ENCODE measurements around the gene TNNI3K. TPM values are rescaled to one million over a fixed set of nuclear protein-coding genes. Genes with fewer than 3 reads are reported as not detected.

The TNNI3K gene
- total and polyA plus RNA-seq, 2 of the 8 experiments (the other 6 are each of a cell fraction or from before 2014, with no cell fraction given) = 0.41 to 0.48 TPM

DNA sequence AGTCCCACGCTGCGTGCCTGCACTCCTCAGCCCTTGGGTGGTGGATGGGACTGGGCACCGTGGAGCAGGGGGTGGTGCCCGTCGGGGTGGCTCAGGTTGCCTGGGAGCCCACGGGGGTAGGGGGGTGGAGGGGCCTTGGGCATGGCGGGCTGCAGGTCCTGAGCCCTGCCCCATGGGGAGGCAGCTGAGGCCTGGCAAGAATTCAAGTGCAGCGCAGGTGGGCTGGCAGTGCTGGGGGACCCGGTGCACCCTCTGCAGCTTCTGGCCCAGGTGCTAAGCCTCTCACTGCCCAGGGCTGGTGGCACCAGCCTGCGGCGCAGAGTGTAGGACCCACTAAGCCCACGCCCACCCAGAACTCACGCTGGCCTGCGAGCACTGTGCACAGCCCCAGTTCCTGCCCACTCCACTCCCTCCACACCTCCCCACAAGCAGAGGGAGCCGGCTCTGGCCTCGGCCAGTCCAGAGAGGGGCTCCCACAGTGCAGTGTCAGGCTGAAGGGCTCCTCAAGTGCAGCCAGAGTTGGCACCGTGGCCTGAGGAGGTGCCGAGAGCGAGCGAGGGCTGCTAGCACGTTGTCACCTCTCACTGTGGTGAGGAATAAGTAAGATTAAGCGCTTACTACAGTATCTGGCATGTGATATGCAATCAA lies 12.8 kb downstream of the TNNI3K start:
- Histone ChIP-seq H3K23ac (ENCODE audit: insufficient read length) (no peak overlapping the region), H2BK120ac (replicated peaks; ENCODE audit: low read depth, low read length) (no peak overlapping the region), H3K79me1 (ENCODE audit: low read depth, low read length) (no peaks in the 10 kb centered on the region), H2AK5ac (ENCODE audit: low read depth, low read length) (no peak overlapping the region), H3K79me2 (ENCODE audit: control insufficient read depth in 1 of 2, insufficient read depth in 2 of 2, low read length in 2 of 2) (no peaks in the 10 kb centered on the region), H2BK12ac (ENCODE audit: low read depth, low read length) (no peak overlapping the region), H3K4me1 (replicated peaks in 1 of 4; ENCODE audit: control insufficient read depth in 3 of 4, insufficient read depth in 4 of 4, low read length in 3 of 4) (peaks cover 0 to 6% (median 0%) of the 10 kb centered on the region in 4 experiments; a peak in 2 of 7 replicates), H3K23me2 (ENCODE audit: low read depth, low read length) (no peaks in the 10 kb centered on the region), H3K14ac (ENCODE audit: insufficient read length) (no peak overlapping the region), H3K36me3 (ENCODE audit: control insufficient read depth in 2 of 4, insufficient read depth in 4 of 4, low read length in 3 of 4) (no peaks in the 10 kb centered on the region; a peak in 1 of 8 replicates), H4K91ac (replicated peaks; ENCODE audit: insufficient read length, low read length) (no peak overlapping the region), H2BK20ac (ENCODE audit: low read length) (no peak overlapping the region), H3K27me3 (replicated peaks in 1 of 4; ENCODE audit: control insufficient read depth in 3 of 4, extremely low read depth in 1 of 4, insufficient read depth in 3 of 4, low read length in 3 of 4) (peaks cover 0 to 3% (median 1%) of the 10 kb centered on the region in 4 experiments; a peak in 4 of 7 replicates), H3K27ac (ENCODE audit: low read depth, low read length) (no peak overlapping the region), H4K5ac (ENCODE audit: insufficient read length, low read depth, low read length) (no peak overlapping the region), H3K4me2 (ENCODE audit: insufficient read depth in 1 of 2, low read depth in 2 of 2, low read length in 2 of 2) (no peak overlapping the region), H2AFZ (ENCODE audit: low read length) (no peak overlapping the region), H3K9ac (replicated peaks in 1 of 4; ENCODE audit: extremely low read depth in 1 of 4, low read depth in 3 of 4, low read length in 3 of 4) (no peak overlapping the region), H3K9me3 (ENCODE audit: insufficient read depth in 2 of 2, low read depth in 1 of 2, low read length in 1 of 2) (peaks cover 0 to 10% of the 10 kb centered on the region in 2 experiments; a peak in 3 of 4 replicates), H3K56ac (replicated peaks; ENCODE audit: insufficient read length, low read depth, low read length) (no peak overlapping the region), H4K8ac (ENCODE audit: extremely low read depth, insufficient read depth, low read length) (no peak overlapping the region), H2BK5ac (ENCODE audit: low read depth, low read length) (no peak overlapping the region), H3K4ac (replicated peaks; ENCODE audit: insufficient read length, low read depth, low read length) (no peak overlapping the region), H3K18ac (ENCODE audit: extremely low read depth, low read length) (no peak overlapping the region), H4K20me1 (replicated peaks in 1 of 2; ENCODE audit: control insufficient read depth in 1 of 2, insufficient read depth in 2 of 2, low read length in 2 of 2) (peaks cover 0 to 1% of the 10 kb centered on the region in 2 experiments), H2BK15ac (ENCODE audit: low read length) (no peak overlapping the region), H3K4me3 (ENCODE audit: extremely low read depth in 1 of 4, insufficient read depth in 2 of 4, low read depth in 3 of 4, low read length in 4 of 4) (no peak overlapping the region)
- ChIA-PET CTCF (ENCODE audit: partially characterized antibody) (no interaction called here), POLR2A (ENCODE audit: partially characterized antibody) (no interaction called here)
- DNase-seq (ENCODE audit: low read depth in 1 of 2, low spot score in 2 of 2) (no peak), FAIRE-seq (no peak)
- WGBS, 2 experiments (ENCODE audit: extremely low coverage in 1 of 2, insufficient coverage in 1 of 2, insufficient read length in 1 of 2, insufficient replicate concordance in 2 of 2, low coverage in 1 of 2, low lambda C conversion rate in 2 of 2, missing lambda C conversion rate in 1 of 2) = 96% methylated on average over 13 of the region's 22 CpGs; no CpG with 5 or more reads in 1 of the 2 experiments
- TF ChIP-seq SP1 (IDR thresholded peaks at IDR 0.05; ENCODE audit: low read depth, low read length) (no peak), SP2 (IDR thresholded peaks at IDR 0.05; ENCODE audit: low read length) (no peak), JUND (IDR thresholded peaks at IDR 0.05; ENCODE audit: low read length) (no peak), HDAC2 (IDR thresholded peaks at IDR 0.05; ENCODE audit: borderline replicate concordance in 1 of 2, low read depth in 2 of 2, low read length in 2 of 2) (no peak), HDAC6 (IDR thresholded peaks at IDR 0.05; ENCODE audit: low read depth, low read length) (no peak), NANOG (IDR thresholded peaks at IDR 0.05; ENCODE audit: insufficient read depth, low read depth, low read length, poor library complexity, severe bottlenecking) (no peak), KDM4A (IDR thresholded peaks at IDR 0.05; ENCODE audit: low read depth, low read length, severe bottlenecking) (no peak), EGR1 (IDR thresholded peaks at IDR 0.05; ENCODE audit: borderline replicate concordance, low read depth, low read length) (no peak), MAX (IDR thresholded peaks at IDR 0.05) (no peak), TEAD4 (IDR thresholded peaks at IDR 0.05; ENCODE audit: low read depth, low read length) (no peak)
- TF ChIP-seq, protein P1, sequence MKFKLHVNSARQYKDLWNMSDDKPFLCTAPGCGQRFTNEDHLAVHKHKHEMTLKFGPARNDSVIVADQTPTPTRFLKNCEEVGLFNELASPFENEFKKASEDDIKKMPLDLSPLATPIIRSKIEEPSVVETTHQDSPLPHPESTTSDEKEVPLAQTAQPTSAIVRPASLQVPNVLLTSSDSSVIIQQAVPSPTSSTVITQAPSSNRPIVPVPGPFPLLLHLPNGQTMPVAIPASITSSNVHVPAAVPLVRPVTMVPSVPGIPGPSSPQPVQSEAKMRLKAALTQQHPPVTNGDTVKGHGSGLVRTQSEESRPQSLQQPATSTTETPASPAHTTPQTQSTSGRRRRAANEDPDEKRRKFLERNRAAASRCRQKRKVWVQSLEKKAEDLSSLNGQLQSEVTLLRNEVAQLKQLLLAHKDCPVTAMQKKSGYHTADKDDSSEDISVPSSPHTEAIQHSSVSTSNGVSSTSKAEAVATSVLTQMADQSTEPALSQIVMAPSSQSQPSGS (IDR thresholded peaks at IDR 0.05; ENCODE audit: low read length) = no peak

Data from H1 (cell line).